ACHN (cell line): ENCODE data around the gene SULF2.

Source experiments
- DNase-seq: peaks from one replicate; pipeline ENCODE4 v3.0.0-alpha.2; 2015
- in situ Hi-C: cut with HindIII; loops from 2 replicates; pipeline ENCODE4 v1.10.0; 2017; ENCODE audit warnings: low sequenced_read_pairs, low pct_ligation_motif_present, low pct_unique_long_range_greater_than_20kb

Gene SULF2

DNA sequence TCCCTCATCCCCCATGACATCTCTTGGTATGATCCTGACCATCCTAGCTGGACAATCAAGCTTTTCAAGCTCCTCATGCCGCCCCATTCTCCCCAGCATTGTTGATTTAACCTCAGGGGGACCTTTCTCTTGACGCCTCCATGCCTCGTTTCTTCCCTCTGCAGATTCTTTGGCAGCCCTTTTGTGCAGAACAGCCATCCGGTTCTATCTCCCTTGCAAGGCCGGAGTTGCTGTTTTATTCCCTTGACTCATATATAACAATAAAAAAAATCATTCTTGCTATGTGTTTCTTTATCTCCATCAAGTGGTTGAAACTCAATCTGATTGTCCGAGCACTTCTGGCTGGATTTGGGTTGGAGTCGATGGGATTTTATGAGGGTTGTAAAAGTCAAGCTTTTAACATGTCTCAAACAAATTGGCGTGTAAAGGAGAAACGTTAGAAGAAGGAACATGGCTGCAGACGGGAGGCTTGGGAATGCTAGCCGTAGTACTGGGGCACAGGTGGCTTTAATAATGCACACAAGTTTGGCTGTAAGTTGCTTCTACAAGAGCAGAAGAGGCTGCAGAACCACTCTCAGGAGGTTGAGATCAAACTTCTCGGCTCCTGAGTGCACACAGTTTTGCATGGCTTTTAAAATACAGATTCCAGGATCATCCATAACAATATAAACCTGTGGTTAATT is 3.9 kb upstream of the SULF2 start:
- in situ Hi-C loops: no loop called here
- DNase-seq: no peak

GRCh38 chr20:47788741-47789080 is 3.4 kb upstream of the SULF2 start:
- no peak for DNase-seq
- in situ Hi-C loops: no loop called here

- in situ Hi-C loops: no loop called here
- DNase-seq: no peak
Measured at GRCh38 chr20:47786765-47787107, 1.5 kb upstream of the SULF2 start.

DNA sequence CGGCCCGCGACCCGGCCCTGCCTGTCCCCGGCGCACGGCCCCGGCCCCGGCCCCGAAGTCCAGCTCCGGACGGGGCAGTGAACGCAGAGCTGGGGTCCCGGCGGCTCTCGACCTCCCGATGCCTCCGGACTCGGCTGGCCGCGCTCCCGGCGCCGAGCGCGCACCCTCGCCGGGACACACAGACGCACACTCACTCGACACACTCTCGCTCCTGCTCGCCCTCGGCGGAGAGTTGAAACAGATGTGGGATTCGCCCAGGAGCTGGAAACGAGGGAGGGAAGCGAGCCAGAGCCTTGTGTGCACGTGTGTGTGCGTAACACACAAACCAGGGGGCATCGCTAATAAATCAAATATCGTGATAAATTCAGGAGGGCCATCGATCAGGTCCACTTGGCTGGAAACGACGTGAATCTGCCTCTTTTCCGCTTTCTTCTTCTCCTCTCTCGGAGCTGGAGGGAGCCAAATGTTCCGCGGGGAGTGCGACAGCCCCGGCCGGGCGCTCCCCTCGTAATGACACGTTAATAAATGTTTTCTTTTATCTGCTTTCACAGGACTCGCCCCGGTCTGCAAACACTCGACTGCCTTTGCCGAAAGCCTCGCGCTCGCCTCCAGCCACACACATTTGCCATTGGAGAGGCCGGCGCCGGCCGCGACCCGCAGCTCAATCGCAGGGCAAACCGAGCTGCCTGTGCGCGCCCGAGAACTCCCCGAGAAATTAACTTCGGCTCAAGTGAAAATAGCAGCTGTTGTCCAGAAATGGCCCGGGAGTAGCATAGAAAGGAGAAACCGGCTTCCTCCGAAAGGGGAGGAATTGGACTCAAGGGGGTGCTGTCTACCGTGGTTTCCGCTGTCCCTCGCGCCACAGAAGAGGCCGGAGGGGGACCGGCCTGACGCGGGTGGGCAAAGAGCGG is 828 bp upstream of the SULF2 start:
- in situ Hi-C loops: no loop called here
- peak; percentile 79 for DNase-seq

GRCh38 chr20:47784599-47785310 is 526 bp downstream of the SULF2 start:
- in situ Hi-C loops: no loop called here
- peak; percentile 53 for DNase-seq

DNA sequence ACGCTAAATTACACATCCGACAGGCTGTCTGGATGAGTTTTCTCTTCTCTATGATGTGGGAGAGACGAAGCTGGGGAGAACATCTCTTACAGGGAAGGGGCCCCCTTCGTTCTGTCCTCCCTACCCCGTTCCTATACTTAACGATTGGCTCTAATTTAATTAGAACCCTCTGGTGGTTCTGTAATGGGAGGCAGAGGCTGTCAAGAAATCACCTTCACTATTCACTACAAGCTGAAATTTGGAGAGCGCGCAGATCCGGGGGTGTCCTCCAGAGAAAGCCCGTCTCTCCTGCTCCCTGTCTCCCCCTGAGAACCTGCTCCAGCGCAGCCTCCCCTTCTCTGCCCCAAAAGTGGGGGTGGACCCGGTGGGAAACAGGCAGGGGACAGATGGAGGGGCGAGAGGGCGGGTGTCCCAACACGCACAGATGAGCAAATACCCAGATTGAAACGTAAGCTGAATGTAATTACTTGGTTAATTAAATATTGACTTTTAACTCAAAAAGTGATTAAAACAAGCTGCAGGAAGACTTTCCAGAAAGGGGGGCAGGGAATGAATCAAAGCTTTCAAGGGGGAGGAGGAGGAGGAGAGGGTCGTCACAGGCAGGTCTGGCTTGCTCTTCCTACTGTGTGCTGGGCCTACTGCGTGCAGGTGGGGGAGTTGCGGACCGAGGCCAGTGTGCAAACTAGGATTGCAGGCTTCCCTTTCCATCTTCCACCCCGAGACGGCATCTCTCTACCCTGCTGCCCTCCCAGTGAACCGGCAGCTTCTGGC is 1.3 kb downstream of the SULF2 start:
- DNase-seq: no peak
- in situ Hi-C loops: no loop called here

DNA sequence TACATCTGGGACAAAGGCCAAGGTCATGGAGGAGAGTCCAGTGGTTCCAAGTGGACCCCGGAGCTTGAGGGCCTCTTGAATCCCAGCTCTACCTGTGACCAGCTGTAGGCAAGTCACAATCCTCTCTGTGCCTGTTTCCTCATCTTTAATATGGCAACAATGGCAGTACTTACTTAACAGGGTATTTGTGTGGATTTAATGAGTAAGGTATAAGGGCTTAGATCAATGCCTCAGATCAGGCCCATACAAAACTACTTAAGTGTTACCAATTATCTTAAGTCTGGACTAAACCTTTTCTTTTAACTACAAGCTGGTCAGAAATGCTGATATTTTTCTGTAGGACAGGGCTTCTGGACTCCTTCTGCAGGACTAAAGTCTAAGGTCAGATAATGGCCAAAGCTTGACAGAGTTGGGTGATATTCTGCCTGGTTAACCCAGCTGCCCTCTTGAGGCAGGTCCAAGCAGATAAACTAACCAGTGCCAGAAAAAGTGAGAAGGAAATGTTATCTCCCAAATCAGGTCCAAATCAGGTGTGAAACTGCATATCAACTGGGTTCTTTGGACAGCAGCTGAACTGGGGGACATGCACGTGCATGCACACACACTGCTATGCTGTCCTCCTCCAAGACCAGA is 2.2 kb downstream of the SULF2 start:
- peak; percentile 3 for DNase-seq
- in situ Hi-C loops: no loop called here

DNA sequence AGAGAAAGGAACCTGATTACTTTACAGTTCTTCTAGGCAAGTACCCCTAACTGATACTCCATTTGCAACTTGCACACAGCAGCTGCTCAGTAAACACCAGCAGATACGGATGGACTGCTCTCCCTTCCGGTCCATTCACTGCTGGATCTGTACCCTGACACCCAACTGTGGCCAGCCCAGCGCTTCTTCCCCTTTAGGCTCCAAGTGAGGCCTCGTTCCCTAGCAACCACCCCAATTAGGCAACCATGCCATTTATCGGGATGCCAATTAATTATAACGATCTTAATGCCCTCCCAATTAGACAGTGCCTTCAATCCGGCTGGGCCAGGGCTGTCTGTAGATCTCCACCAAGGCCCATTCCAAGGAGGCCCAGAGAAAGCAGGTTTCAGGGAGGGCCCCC is 3.2 kb downstream of the SULF2 start:
- DNase-seq: no peak
- in situ Hi-C loops: no loop called here

DNA sequence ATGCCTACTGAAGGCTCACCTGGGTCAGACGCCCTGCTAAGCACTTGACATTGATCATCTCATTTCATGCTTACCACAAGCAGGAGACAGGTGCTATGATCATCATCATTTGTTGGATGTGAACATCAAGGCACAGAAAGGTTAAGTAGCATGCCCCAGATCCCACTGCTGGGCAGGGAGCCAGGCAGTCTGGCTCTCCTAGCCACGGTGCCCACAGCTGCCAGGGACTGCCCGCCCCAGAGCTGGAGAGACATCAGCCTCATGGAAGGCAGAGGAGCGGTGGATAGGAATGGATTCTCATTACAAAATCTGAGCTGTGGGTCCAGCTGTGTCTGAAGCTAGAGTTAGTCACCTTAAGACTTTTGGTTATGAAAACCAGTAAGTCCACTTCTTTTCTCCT is 3.6 kb downstream of the SULF2 start:
- in situ Hi-C loops: no loop called here
- no peak for DNase-seq

DNA sequence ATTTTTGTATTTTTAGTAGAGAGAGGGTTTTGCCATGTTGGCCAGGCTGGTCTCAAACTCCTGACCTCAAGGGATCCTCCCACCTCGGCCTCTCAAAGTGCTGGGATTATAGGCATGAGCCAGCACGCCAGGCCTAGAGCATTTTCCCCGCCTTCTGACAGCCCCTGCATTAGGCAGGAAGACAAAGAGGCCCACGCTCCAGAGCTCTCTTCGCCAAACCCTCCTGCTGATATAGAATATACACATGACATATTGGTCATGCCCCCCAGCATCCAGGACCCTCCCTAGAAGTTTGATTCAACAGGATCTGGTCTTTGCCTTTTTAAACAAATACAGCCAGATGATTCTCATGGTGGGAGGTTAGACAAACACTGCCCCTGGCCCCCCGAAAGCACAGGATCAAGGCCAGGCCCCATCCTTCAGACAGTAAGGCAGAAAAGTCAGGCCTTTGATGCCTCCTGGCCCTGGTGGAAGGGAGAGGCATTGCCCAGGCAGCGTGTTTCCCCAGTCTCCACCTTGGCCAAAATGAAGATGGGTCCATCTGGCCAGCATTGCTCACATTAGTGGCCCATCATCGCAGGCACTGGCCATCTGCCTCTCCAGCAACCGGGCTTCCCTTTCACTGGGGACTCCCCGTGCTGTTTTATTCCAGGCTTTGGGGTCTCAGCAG is 4.4 kb downstream of the SULF2 start:
- in situ Hi-C loops: no loop called here
- DNase-seq: no peak

DNA sequence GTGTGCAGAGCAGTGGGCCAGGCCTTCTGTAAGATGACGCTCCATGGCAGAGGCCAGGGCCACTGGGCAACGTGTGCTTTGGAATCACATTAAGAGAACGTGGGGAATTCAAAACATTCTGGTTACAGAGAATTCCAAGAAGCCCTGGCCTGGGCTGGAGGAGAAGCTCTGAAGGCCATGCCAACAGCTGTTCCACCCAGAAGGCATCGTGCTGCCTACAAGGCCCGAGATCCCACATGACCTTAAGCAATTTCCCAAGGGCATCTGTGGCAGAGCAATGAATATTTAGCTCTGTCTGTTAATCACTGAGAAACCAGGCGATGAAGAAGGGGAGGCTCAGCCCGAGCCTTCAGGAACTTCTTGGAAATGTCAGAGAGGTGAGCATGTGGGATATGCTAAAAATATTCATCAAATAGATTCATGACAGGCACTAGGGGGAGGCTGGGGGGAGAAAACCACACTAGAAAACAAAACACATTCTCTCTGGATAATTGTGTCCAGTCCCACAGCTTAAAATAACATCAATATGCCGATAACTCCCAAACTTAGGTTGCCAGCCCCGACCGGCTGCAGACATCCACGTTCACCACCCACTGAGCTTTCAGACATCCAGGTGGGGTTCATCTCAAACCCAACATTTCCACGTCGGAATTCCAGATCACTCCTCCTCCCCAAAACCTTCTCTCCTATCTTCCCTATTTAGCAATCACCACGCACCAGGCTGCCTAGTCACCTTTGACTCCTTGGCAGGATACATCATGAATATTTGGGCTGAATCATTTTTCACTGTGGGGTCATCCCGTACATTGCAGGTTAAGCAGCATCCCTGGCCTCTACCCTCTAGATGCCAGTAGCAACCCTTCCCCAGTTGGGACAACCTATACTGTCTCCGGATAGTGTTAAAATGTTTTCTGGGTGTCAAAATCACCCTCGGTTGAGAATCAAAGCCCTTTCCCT is 6.6 kb downstream of the SULF2 start:
- no peak for DNase-seq
- in situ Hi-C loops: no loop called here

DNA sequence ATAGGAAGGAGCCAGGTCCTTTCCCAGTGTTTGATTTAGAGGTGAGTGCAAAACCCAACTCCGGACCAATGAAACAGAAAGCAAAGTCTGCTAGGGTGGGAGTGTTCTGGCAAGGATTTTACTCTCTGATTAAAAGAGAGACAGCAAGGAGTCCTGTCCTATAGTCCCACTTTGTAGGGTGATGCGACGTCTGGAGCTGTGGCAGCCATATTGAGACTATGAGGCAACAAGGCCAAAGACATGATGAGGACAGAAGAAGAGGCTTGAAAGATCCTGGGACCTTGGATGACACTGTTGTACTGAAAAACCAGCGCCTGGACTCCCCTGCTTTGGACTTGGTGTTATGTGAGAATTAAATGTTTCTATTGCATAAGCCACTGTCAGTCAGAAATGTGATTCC is 8.1 kb downstream of the SULF2 start:
- in situ Hi-C loops: no loop called here

DNA sequence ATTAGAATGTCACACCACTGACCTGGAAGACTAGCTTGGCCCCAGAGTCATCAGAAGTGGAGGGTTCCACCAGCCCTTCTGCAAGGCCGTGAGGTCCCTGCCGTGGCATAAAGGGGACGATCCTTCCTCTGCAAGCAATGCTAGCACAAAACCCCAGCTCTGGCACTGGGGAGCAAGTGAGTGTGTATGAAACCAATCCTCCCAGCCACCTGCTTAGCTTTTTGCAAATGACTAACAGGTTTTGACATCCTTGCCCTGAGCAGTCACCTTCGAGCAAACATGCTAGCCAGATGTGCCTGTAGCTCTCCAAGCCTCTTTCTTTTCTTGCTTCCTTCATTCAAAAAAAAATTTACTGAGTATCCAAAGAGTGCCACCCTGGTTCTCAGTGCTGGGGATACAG is 8.6 kb downstream of the SULF2 start:
- no peak for DNase-seq
- in situ Hi-C loops: no loop called here

More for the DNA sequence above, 8.1 kb downstream of the SULF2 start:
- no peak for DNase-seq

GRCh38 chr20:47775841-47776240 is 9.4 kb downstream of the SULF2 start:
- no peak for DNase-seq
- in situ Hi-C loops: no loop called here

GRCh38 chr20:47775039-47775438 is 10.2 kb downstream of the SULF2 start:
- in situ Hi-C loops: no loop called here
- no peak for DNase-seq

DNA sequence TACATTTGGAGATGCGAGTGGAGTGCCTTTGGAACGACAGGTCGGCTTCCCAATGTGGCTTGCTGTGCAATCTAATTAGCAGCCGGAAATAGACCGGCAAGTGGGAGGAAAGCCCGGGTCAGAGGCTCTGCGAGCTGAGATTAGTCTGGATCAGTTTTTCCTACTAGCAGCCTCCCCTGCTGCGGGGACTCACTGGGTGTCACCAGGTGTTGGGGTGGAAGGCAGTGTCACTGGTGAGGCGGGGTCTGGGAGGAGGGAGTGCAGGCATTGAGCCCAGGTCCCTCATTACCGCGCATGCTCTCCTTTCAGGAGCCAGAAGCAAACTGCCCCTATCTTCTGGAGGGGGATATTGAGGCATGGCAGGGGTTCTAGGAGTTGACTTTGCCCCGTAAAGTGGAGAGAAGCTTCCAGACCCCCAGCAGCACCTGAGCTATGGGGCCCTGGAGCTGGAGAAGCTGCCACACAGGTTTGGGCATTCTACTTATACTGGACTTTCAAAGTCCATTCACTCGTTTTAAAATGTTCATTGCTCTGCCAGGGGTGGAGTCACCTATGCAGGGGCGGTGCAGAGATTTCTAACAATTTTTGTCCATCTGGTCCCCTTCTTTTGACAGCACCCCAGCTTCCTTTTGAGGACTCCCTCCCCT is 11.0 kb downstream of the SULF2 start:
- in situ Hi-C loops: no loop called here
- no peak for DNase-seq
